GM06990 (cell line): ENCODE measurements around the gene INVS.

ENCODE experiments used
- DNase-seq: peaks from one replicate; pipeline ENCODE4 v3.0.0-alpha.2; 2011; ENCODE audit not compliant: insufficient read length; ENCODE audit errors: extremely low read depth
- H3K27me3 ChIP-seq: replicated peaks from 2 replicates; pipeline ENCODE4 v1.6.0; 2011; ENCODE audit warnings: low read length; ENCODE audit not compliant: control insufficient read depth, insufficient read depth
- H3K36me3 ChIP-seq: 2 replicates; pipeline ENCODE4 v1.5.1; 2011; ENCODE audit warnings: low read length; ENCODE audit not compliant: control insufficient read depth, insufficient read depth
- H3K4me3 ChIP-seq: replicated peaks from 2 replicates; pipeline ENCODE4 v1.5.1; 2011; ENCODE audit warnings: low read depth, mild to moderate bottlenecking, control low read depth, low read length
- TF ChIP-seq, protein P1 (sequence below): IDR thresholded peaks from 2 replicates; pipeline ENCODE4 v1.5.1; 2011; ENCODE audit warnings: low read length, control low read depth, mild to moderate bottlenecking, inconsistent platforms; ENCODE audit not compliant: insufficient read depth, poor library complexity, severe bottlenecking

Gene INVS

DNA sequence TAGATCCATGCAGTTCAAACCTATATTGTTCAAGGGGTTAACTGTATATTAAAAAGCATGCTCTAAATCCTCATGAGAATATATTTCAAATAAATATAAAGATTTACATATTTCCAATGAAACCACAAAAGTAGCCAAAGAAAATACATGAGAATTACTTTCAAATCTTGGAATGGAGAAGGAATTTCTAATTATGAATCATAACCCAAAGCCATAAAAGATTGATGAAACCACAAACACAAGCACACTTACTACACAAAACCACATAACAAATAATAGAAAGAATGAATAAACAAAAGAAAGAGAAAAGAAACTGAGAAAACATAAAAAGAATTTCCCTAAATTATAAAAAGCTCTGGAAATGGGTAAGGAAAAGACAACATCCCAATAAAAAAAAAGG is 16.3 kb upstream of the INVS start:
- no peaks in the 10 kb centered on the region; the same call in 1 of the 2 replicates for H3K36me3 ChIP-seq
- H3K27me3 ChIP-seq: no peaks in the 10 kb centered on the region
- no peak for DNase-seq
- TF ChIP-seq, protein P1, sequence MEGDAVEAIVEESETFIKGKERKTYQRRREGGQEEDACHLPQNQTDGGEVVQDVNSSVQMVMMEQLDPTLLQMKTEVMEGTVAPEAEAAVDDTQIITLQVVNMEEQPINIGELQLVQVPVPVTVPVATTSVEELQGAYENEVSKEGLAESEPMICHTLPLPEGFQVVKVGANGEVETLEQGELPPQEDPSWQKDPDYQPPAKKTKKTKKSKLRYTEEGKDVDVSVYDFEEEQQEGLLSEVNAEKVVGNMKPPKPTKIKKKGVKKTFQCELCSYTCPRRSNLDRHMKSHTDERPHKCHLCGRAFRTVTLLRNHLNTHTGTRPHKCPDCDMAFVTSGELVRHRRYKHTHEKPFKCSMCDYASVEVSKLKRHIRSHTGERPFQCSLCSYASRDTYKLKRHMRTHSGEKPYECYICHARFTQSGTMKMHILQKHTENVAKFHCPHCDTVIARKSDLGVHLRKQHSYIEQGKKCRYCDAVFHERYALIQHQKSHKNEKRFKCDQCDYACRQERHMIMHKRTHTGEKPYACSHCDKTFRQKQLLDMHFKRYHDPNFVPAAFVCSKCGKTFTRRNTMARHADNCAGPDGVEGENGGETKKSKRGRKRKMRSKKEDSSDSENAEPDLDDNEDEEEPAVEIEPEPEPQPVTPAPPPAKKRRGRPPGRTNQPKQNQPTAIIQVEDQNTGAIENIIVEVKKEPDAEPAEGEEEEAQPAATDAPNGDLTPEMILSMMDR: no peak
- no peak overlapping the region; the same call in 1 of the 2 replicates for H3K4me3 ChIP-seq

DNA sequence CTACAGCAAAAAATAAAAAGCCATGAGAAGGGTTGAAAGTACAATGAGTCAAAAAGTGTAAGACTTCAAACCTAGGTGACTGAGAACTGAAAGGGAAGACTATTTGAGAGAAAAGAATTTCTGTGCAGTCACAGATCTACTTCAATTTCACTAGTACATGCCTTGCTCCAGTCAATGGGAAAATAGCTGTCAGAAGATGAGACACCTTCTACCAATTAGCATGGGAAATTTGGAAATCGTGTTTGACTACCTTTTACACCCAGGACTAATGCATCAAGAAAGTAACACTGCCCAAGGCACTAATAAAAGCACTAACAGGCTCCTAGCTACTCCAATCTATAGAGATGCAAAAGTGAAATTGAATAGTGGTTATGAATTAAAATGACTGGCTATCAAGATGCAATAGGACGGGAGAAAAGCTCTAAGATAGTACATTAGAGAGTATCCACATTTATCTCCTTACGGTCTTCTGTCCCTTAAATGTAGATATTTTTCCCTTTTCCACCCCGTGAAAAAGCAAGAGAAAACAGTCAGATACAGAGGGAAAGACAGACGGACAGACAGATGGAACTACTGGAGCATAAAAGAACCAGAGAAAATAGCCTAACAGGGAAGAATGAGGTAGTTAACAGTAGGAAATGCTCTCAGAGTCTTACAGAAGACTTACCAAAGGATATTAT is 15.5 kb upstream of the INVS start:
- peak; percentile 58 for DNase-seq
- H3K4me3 ChIP-seq: peak overlapping the region; percentile 62
- no peaks in the 10 kb centered on the region; the same call in 1 of the 2 replicates for H3K36me3 ChIP-seq
- TF ChIP-seq, protein P1: no peak
- H3K27me3 ChIP-seq: no peaks in the 10 kb centered on the region

DNA sequence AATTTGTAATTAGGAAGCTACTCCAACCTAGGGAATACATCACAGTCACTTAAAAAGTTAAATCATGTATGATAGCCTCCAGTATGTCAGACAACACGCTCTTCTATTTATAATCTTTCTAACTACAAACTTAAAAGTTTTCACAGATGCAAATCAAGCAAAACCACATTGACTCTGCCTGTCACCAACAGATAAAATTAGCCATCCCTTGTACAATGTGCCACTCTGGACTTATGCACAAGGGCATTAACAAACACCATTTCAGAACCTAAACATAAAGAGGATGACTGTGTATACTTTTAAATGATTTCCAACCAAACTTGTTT is 15.0 kb upstream of the INVS start:
- TF ChIP-seq, protein P1: no peak
- Histone ChIP-seq H3K36me3 (no peaks in the 10 kb centered on the region; the same call in 1 of the 2 replicates), H3K27me3 (no peaks in the 10 kb centered on the region), H3K4me3 (peak overlapping the region; percentile 62)
- peak; percentile 60 for DNase-seq

DNA sequence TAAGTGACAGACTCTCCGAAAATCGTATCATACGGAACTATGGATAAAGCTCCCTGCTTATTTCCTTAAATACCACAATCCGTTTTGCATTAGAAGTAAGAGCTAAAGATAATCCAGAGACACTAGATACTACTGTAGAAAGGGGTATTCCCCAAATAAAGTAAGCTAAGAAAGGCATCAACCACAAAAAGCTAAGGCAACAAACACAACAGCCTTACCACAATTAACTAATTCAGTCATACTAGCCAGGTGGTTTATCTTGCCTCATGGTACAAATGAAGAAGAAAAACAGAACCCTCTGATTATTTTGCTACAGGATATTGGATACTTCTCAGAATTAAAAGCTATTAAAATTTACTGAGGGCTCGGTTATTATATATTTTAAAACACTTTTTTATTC is 14.3 kb upstream of the INVS start:
- TF ChIP-seq, protein P1: no peak
- DNase-seq: peak; percentile 67
- H3K4me3 ChIP-seq: peak overlapping the region; percentile 62
- no peaks in the 10 kb centered on the region for H3K36me3 ChIP-seq
- H3K27me3 ChIP-seq: no peaks in the 10 kb centered on the region

DNA sequence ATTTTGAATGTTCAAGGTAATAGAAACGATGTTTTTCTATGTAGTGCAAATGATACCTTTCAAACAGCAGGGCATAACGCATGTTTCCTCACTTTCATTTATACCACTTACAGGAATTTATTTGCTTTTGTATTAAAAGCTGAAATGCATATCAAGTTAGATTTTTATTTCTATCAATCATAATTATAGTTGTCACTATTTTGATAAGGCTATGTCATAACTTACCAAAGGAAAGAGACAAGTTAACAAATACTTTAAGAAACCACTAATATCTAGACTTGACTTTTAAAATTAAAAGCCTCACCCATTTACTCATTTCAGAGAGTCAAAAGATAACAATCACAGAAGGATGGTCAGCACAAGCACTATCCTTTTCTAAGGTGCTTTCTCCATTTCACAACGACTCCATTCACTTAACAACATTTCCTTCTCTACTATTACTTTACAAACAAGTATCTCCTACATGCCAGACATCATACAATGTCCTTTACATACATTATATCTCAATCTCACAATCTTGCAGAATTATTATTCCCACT is 12.9 kb upstream of the INVS start:
- DNase-seq: no peak
- Histone ChIP-seq H3K36me3 (no peaks in the 10 kb centered on the region), H3K27me3 (no peaks in the 10 kb centered on the region), H3K4me3 (no peak overlapping the region)
- TF ChIP-seq, protein P1: no peak
